Measurements from ENCODE around the gene BRINP3. TPM values are rescaled to one million over a fixed set of nuclear protein-coding genes. Genes with fewer than 3 reads are reported as not detected.

Gene BRINP3
- total and polyA plus RNA-seq, 3 donors from 2014 or later: 2.0 to 10.6 (median 2.2) TPM

- H3K36me3 ChIP-seq (ENCODE audit: low read depth, missing control alignments): no peaks in the 10 kb centered on the region
- no peak for DNase-seq
- no peaks in the 10 kb centered on the region for H3K27me3 ChIP-seq
- H3K4me3 ChIP-seq: no peak overlapping the region
- no peak for TF ChIP-seq CTCF (IDR thresholded peaks at IDR 0.05)
- no peak for TF ChIP-seq POLR2A (IDR thresholded peaks at IDR 0.05)
- intact Hi-C loops (cut with DNase I; ENCODE audit: low total_unique reads): no loop called here
- H3K9me3 ChIP-seq: no peaks in the 10 kb centered on the region
- H3K27ac ChIP-seq: no peak overlapping the region
- H3K4me1 ChIP-seq: no peaks in the 10 kb centered on the region
These were observed 149.3 kb downstream of the BRINP3 start for GRCh38 chr1:190328361-190328760.

GRCh38 chr1:190327271-190327670 lies 150.4 kb downstream of the BRINP3 start:
- no peaks in the 10 kb centered on the region for H3K36me3 ChIP-seq (ENCODE audit: low read depth, missing control alignments)
- H3K9me3 ChIP-seq: no peaks in the 10 kb centered on the region
- H3K27ac ChIP-seq: no peak overlapping the region
- H3K4me1 ChIP-seq: no peaks in the 10 kb centered on the region
- H3K4me3 ChIP-seq: no peak overlapping the region
- no peaks in the 10 kb centered on the region for H3K27me3 ChIP-seq
- WGBS, 2 donors: 74 to 88% methylated on average over 3 of the region's 3 CpGs
- no peak for DNase-seq
- TF ChIP-seq POLR2A (IDR thresholded peaks at IDR 0.05): no peak
- no peak for TF ChIP-seq CTCF (IDR thresholded peaks at IDR 0.05)
- intact Hi-C loops (cut with DNase I; ENCODE audit: low total_unique reads): no loop called here

GRCh38 chr1:190323530-190323929 lies 154.1 kb downstream of the BRINP3 start:
- H3K36me3 ChIP-seq (ENCODE audit: low read depth, missing control alignments): no peaks in the 10 kb centered on the region
- DNase-seq: no peak
- no peaks in the 10 kb centered on the region for H3K4me1 ChIP-seq
- H3K27me3 ChIP-seq: no peaks in the 10 kb centered on the region
- H3K27ac ChIP-seq: no peak overlapping the region
- WGBS, 2 donors: 79 to 90% methylated on average over 2 of the region's 2 CpGs
- H3K9me3 ChIP-seq: no peaks in the 10 kb centered on the region
- TF ChIP-seq POLR2A (IDR thresholded peaks at IDR 0.05) (no peak), CTCF (IDR thresholded peaks at IDR 0.05) (no peak)
- intact Hi-C loops (cut with DNase I; ENCODE audit: low total_unique reads): no loop called here
- H3K4me3 ChIP-seq: no peak overlapping the region

- TF ChIP-seq POLR2A (IDR thresholded peaks at IDR 0.05): no peak
- TF ChIP-seq CTCF (IDR thresholded peaks at IDR 0.05): no peak
- 84 to 88% methylated on average over 6 of the region's 6 CpGs for WGBS, 2 donors
- H3K4me1 ChIP-seq: no peaks in the 10 kb centered on the region
- intact Hi-C loops (cut with DNase I; ENCODE audit: low total_unique reads): no loop called here
- H3K27ac ChIP-seq: no peak overlapping the region
- no peaks in the 10 kb centered on the region for H3K36me3 ChIP-seq (ENCODE audit: low read depth, missing control alignments)
- H3K9me3 ChIP-seq: no peaks in the 10 kb centered on the region
- H3K4me3 ChIP-seq: no peak overlapping the region
- no peaks in the 10 kb centered on the region for H3K27me3 ChIP-seq
- no peak for DNase-seq
These were observed 155.4 kb downstream of the BRINP3 start for GRCh38 chr1:190322274-190322673.

- WGBS, 2 donors: 78 to 79% methylated on average over 3 of the region's 3 CpGs
- no peak for TF ChIP-seq POLR2A (IDR thresholded peaks at IDR 0.05)
- no peak for TF ChIP-seq CTCF (IDR thresholded peaks at IDR 0.05)
- Histone ChIP-seq H3K4me1 (no peaks in the 10 kb centered on the region), H3K4me3 (no peak overlapping the region), H3K36me3 (ENCODE audit: low read depth, missing control alignments) (no peaks in the 10 kb centered on the region), H3K27me3 (no peaks in the 10 kb centered on the region), H3K9me3 (no peaks in the 10 kb centered on the region), H3K27ac (no peak overlapping the region)
- DNase-seq: no peak
- intact Hi-C loops (cut with DNase I; ENCODE audit: low total_unique reads): no loop called here
These were observed 156.7 kb downstream of the BRINP3 start for GRCh38 chr1:190320952-190321351.
